ENCODE measurements around the gene KIRREL1.

The KIRREL1 gene

GRCh38 chr1:158146739-158147138, 153.3 kb downstream of the KIRREL1 start:
- no peak for DNase-seq (ENCODE audit: low read depth)

- DNase-seq (ENCODE audit: low read depth), result no peak
Measured at GRCh38 chr1:158147401-158147800, 154.0 kb downstream of the KIRREL1 start.

- DNase-seq (ENCODE audit: low read depth), result no peak
Measured at GRCh38 chr1:158147869-158148268, 154.4 kb downstream of the KIRREL1 start.

GRCh38 chr1:158148468-158148867, 155.0 kb downstream of the KIRREL1 start:
- DNase-seq (ENCODE audit: low read depth), result no peak

GRCh38 chr1:158149175-158149574, 155.7 kb downstream of the KIRREL1 start:
- no peak for DNase-seq (ENCODE audit: low read depth)

Data from GM04503 (cell line).